Measurements from ENCODE around the gene ITGAX.

- TF ChIP-seq CTCF (IDR thresholded peaks at IDR 0.05) (no peak), POLR2A (IDR thresholded peaks at IDR 0.05) (no peak), EP300 (IDR thresholded peaks at IDR 0.05) (no peak)
These were observed 1.8 kb downstream of the ITGAX start for GRCh38 chr16:31356566-31357323.

Data from tibial nerve (tissue), 4 donors.